OCI-LY1 (cell line): ENCODE data around the gene PLCB2.

Experiments used
- CTCF ChIP-seq: fragments of 200-600 bp; sonication (generic), shearing (Covaris generic); IDR thresholded peaks from 2 replicates; pipeline ENCODE4 v1.5.1; 2017; ENCODE audit warnings: mild to moderate bottlenecking, antibody characterized with exemption, low read length, moderate library complexity, mixed read lengths
- EZH2 ChIP-seq: fragments of 200-600 bp; sonication (generic), shearing (Covaris generic); IDR thresholded peaks from 2 replicates; pipeline ENCODE4 v1.8.0; 2017; ENCODE audit warnings: borderline replicate concordance, mixed run types, mild to moderate bottlenecking, antibody characterized with exemption, low read length, moderate library complexity, mixed read lengths

DNA sequence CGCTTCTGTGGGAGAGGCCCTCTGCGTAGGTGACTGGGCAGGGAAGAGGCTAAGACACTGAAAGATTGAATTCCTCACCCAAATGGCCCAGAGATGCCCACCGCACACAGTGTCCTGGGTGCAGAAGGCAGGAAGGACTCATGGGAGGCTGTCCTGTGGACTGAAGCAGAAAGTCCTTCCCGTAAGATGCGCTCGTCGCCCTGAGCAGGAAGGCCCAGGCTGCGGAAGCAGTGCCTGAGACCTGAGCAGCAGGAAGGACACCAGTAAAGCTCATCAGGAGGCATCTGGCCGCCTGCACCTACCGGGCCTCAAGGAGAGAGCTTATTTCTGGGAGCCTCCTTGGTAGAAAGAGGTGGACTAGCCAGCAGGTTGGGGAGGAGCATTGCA, 65.5 kb downstream of the PLCB2 start:
- TF ChIP-seq EZH2 (no peak), CTCF (no peak)
